GM12878 (cell line): ENCODE data around the gene KRR1. TPM values are rescaled to one million over a fixed set of nuclear protein-coding genes. Genes with fewer than 3 reads are reported as not detected.

Experiments
- ATAC-seq: fragments of 200-7000 bp; cut with Tn5 transposase; 3 replicates; pipeline ENCODE4 v1.9.1; 2020; ENCODE audit warnings: mild to moderate bottlenecking, moderate library complexity
- BruUV-seq: library from RNA; stranded (reverse); fragments of 400-500 nt; replicated peaks from 2 replicates; lab custom pipeline; 2021; lab: Mats Ljungman, UMichigan
- CTCF ChIA-PET: fragments of 300-600 bp; sonication (Branson Sonifier 250); formaldehyde crosslinking; extraction: SDS; loops from one replicate; lab custom pipeline; 2021; ENCODE audit warnings: inconsistent platforms; lab: Yijun Ruan, JAX
- POLR2A ChIA-PET: fragments of 350-600 bp; formaldehyde crosslinking; extraction: SDS; loops from one replicate; lab custom pipeline; 2021; ENCODE audit warnings: inconsistent platforms; lab: Charles Lee
- RAD21 ChIA-PET: fragments of 300-600 bp; sonication (Branson Sonifier 250); formaldehyde crosslinking; loops from one replicate; lab custom pipeline; 2023; ENCODE audit warnings: antibody characterized with exemption; ENCODE audit not compliant: unreplicated experiment; lab: Charles Lee
- SMC1A ChIA-PET: fragments of 300-600 bp; sonication (Branson Sonifier 250); formaldehyde crosslinking; loops from one replicate; lab custom pipeline; 2023; ENCODE audit not compliant: unreplicated experiment, uncharacterized antibody; lab: Charles Lee
- DNase-seq: peaks from one replicate; pipeline ENCODE4 v3.0.0-alpha.2; 2011; ENCODE audit warnings: low read depth, low spot score
- FAIRE-seq: peaks from 3 replicates; lab custom pipeline; 2011; peaks lifted over from hg19 to GRCh38; lab: Jason Lieb, UNC
- H2AFZ ChIP-seq: 2 replicates; pipeline ENCODE4 v1.6.0; 2011; ENCODE audit warnings: low read depth, low read length, control low read depth; ENCODE audit not compliant: control insufficient read depth
- H3K27ac ChIP-seq: 2 replicates; pipeline ENCODE4 v1.5.1; 2011; ENCODE audit warnings: control low read depth; ENCODE audit not compliant: control insufficient read depth, insufficient read depth
- H3K27me3 ChIP-seq, 2 experiments: replicated peaks in 1 of 2; 2 replicates each; pipeline versions ENCODE4 v1.6.0 to v1.6.1; 2011; ENCODE audit warnings: low read length in 1 of 2; ENCODE audit not compliant: control insufficient read depth in 2 of 2, insufficient read depth in 2 of 2
- H3K36me3 ChIP-seq, 2 experiments: 2 replicates each; pipeline ENCODE4 v1.5.1; 2011; ENCODE audit warnings: low read length in 1 of 2; ENCODE audit not compliant: control insufficient read depth in 2 of 2, insufficient read depth in 2 of 2
- H3K4me1 ChIP-seq: 2 replicates; pipeline ENCODE4 v1.6.1; 2011; ENCODE audit warnings: mild to moderate bottlenecking, low read length, moderate library complexity, mixed read lengths; ENCODE audit not compliant: control insufficient read depth, insufficient read depth
- H3K4me2 ChIP-seq: 2 replicates; pipeline ENCODE4 v1.6.0; 2011; ENCODE audit warnings: control low read depth; ENCODE audit not compliant: control insufficient read depth, insufficient read depth
- H3K4me3 ChIP-seq: fragments of 200-600 bp; sonication (generic); 2 replicates; pipeline ENCODE4 v1.5.1; 2016
- H3K79me2 ChIP-seq: 2 replicates; pipeline ENCODE4 v1.6.0; 2011; ENCODE audit warnings: low read length; ENCODE audit not compliant: control insufficient read depth, insufficient read depth
- H3K9ac ChIP-seq: 2 replicates; pipeline ENCODE4 v1.8.0; 2011; ENCODE audit warnings: low read length, control low read depth, mixed read lengths; ENCODE audit not compliant: control insufficient read depth, insufficient read depth
- H3K9me3 ChIP-seq: replicated peaks from 3 replicates; pipeline ENCODE4 v1.5.1; 2011; ENCODE audit warnings: mild to moderate bottlenecking, low read length; ENCODE audit not compliant: control insufficient read depth, insufficient read depth
- H4K20me1 ChIP-seq: 2 replicates; pipeline ENCODE4 v1.6.0; 2011; ENCODE audit not compliant: control insufficient read depth, insufficient read depth
- CTCF ChIP-seq, 3 experiments: IDR thresholded peaks in 2 of 3; conservative IDR thresholded peaks in 1 of 3; 2 replicates each; pipeline ENCODE4 v1.5.1; 2011; ENCODE audit warnings: low read depth in 3 of 3, low read length in 3 of 3, mild to moderate bottlenecking in 3 of 3, control low read depth in 2 of 3, moderate library complexity in 2 of 3, inconsistent platforms in 1 of 3, mixed read lengths in 1 of 3; ENCODE audit not compliant: control insufficient read depth in 2 of 3, insufficient read depth in 1 of 3; ENCODE audit errors: extremely low read depth in 1 of 3
- ETV6 ChIP-seq, 2 experiments: fragments of 450-650 bp in 1 of 2; IDR thresholded peaks in 1 of 2; conservative IDR thresholded peaks in 1 of 2; 2 replicates each; pipeline ENCODE4 v1.6.1; 2014; ENCODE audit warnings: antibody characterized with exemption in 1 of 2, borderline replicate concordance in 1 of 2, low read depth in 1 of 2, mild to moderate bottlenecking in 1 of 2, moderate library complexity in 1 of 2
- MEF2A ChIP-seq: IDR thresholded peaks from 2 replicates; pipeline ENCODE4 v1.6.1; 2011; ENCODE audit warnings: low read depth, mild to moderate bottlenecking, low read length, moderate library complexity; ENCODE audit not compliant: insufficient read depth
- MLLT1 ChIP-seq: fragments of 450-650 bp; IDR thresholded peaks from 2 replicates; pipeline ENCODE4 v1.6.1; 2016; ENCODE audit warnings: mild to moderate bottlenecking
- NBN ChIP-seq: fragments of 450-650 bp; IDR thresholded peaks from 2 replicates; pipeline ENCODE4 v1.6.1; 2016
- RAD21 ChIP-seq: IDR thresholded peaks from 2 replicates; pipeline ENCODE4 v1.6.1; 2011; ENCODE audit warnings: mild to moderate bottlenecking, low read depth, low read length, moderate library complexity; ENCODE audit not compliant: insufficient read depth
- SMC3 ChIP-seq: IDR thresholded peaks from 2 replicates; pipeline ENCODE4 v1.6.1; 2011; ENCODE audit warnings: low read length, improper control_type of control experiment, borderline replicate concordance
- in situ Hi-C: fragments of 300-500 bp; cut with MboI; formaldehyde crosslinking; loops from 9 replicates; pipeline ENCODE4 v1.14.3; 2018; ENCODE audit warnings: mixed read lengths
- intact Hi-C: fragments of 100-400 bp; cut with micrococcal nuclease; formaldehyde crosslinking; loops from one replicate; pipeline ENCODE4 v1.14.2; 2022; ENCODE audit not compliant: unreplicated experiment
- polyA plus RNA-seq, 11 experiments: library from polyadenylated mRNA; depleted of rRNA in 4 of 11; unstranded in 6 of 11; stranded (reverse) in 5 of 11; fragments of >200 nt; fragmentation: Nextera tagmentation in 4 of 11; fragmentation: Illumina TruSeq in 1 of 11; extraction: Ambion mirVana in 4 of 11; extraction: Trizol in 1 of 11; gene quantifications; 1 replicate in 1 of 11; 2 replicates in 10 of 11; pipeline versions ENCODE4 v1.2.1 to v1.2.3, GENCODE V29; 2011 to 2016; ENCODE audit warnings: inconsistent platforms in 2 of 11, missing spikeins in 2 of 11, low read depth in 1 of 11
- total RNA-seq, 4 experiments: library from RNA; depleted of rRNA in 3 of 4; stranded (reverse); fragments of >200 nt in 3 of 4; fragmentation: Illumina TruSeq in 1 of 4; extraction: Trizol in 1 of 4; gene quantifications; 2 replicates each; pipeline versions ENCODE4 v1.2.1 to v1.2.3, GENCODE V29; 2013 to 2021

The KRR1 gene
- total and polyA plus RNA-seq, 10 of the 15 experiments (the other 5 are each of a cell fraction or from before 2014, with no cell fraction given): 29.6 to 103 (median 75.3) TPM

DNA sequence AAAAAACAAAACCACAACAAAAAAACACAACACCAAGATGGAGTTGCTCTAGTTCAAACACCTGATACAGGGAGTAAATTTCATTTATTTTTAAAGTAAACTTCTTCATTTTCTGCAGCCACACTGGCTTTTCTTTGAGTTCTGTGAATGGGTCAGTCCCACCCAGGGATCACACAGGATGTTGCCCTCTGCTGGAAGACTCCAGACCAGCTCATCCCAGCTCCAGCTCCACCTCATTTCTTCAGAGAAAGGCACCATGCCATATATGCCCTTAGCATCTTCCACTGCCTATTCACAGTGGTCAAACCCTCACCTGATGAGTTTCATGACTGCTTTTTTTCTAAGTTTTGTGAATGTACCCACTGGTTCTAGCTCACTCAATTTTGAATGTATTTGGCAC lies 22.9 kb downstream of the KRR1 start:
- ChIA-PET POLR2A (interaction anchor here (1.2 kb wide), 1 partner anchor 18 kb away, joined by 3 read pairs; no protein-coding TSS in a partner anchor), SMC1A (interaction anchor here (1.2 to 1.7 kb wide), 3 partner anchors 23 to 150 kb away, joined by 3 to 5 read pairs (median 4); partner anchors contain the start of gene KRR1)
- TF ChIP-seq SMC3 (peak; percentile 30; the same call in 1 of the 2 replicates), ETV6 (conservative IDR thresholded peaks at IDR 0.05 in 1 of 2, IDR thresholded peaks at IDR 0.05 in 1 of 2; ENCODE audit: borderline replicate concordance in 1 of 2, low read depth in 1 of 2) (no peak), CTCF (IDR thresholded peaks at IDR 0.05 in 2 of 3, conservative IDR thresholded peaks at IDR 0.05 in 1 of 3; ENCODE audit: control insufficient read depth in 2 of 3, extremely low read depth in 1 of 3, insufficient read depth in 1 of 3, low read depth in 3 of 3, low read length in 3 of 3) (peak; percentile 37 to 49 (median 39); a peak in 5 of 6 replicates), NBN (no peak), MEF2A (no peak), RAD21 (peak; percentile 22; the same call in 1 of the 2 replicates), MLLT1 (no peak)

More for the DNA sequence above, 22.9 kb downstream of the KRR1 start:
- H3K9me3 ChIP-seq: no peaks in the 10 kb centered on the region
- no peak overlapping the region; the same call in 1 of the 2 replicates for H3K27ac ChIP-seq
- no peaks in the 10 kb centered on the region for H4K20me1 ChIP-seq
- intact Hi-C loops: no loop called here
- ATAC-seq (peak; percentile 60), FAIRE-seq (no peak), DNase-seq (no peak)
- no TSS peak for BruUV-seq
- no peaks in the 10 kb centered on the region for H3K27me3 ChIP-seq
- in situ Hi-C loops: loop anchor here (25.0 kb wide), 1 partner anchor 801 kb away; no protein-coding TSS in a partner anchor
- no peak overlapping the region for H3K4me3 ChIP-seq
- H3K4me1 ChIP-seq: no peaks in the 10 kb centered on the region
- no peak overlapping the region for H3K4me2 ChIP-seq
- H3K9ac ChIP-seq: no peak overlapping the region
- H3K36me3 ChIP-seq: peaks cover 0 to 3% of the 10 kb centered on the region in 2 experiments; a peak in 1 of 4 replicates
- CTCF ChIA-PET: interaction anchor here (0.7 to 11.0 kb wide), 9 partner anchors 11 to 999 kb away, joined by 3 to 235 read pairs (median 3); partner anchors contain the start of genes GLIPR1L1 and GLIPR1L2
- peaks cover 3% of the 10 kb centered on the region; the same call in 1 of the 2 replicates for H3K79me2 ChIP-seq
- RAD21 ChIA-PET: interaction anchor here (0.6 to 2.0 kb wide), 6 partner anchors 16 to 858 kb away, joined by 3 to 5 read pairs (median 4); partner anchors contain the start of gene GLIPR1L1
- H2AFZ ChIP-seq: no peak overlapping the region
